Activated T-helper 1 cell treated with Interleukin-2 at 50 U/mL for 16 hours (primary cell): ENCODE data around the gene JAKMIP2.
"Not testable (repeated sequence)": the region's sequence is repeated elsewhere in the genome, so short reads cannot be mapped to it uniquely, and the experiment has no call there.

Experiments used
- DNase-seq: peaks from one replicate; pipeline ENCODE4 v3.0.0-alpha.2; 2020; ENCODE audit warnings: low read depth

The JAKMIP2 gene

GRCh38 chr5:147648597-147648996, 133.9 kb downstream of the JAKMIP2 start:
- DNase-seq = no peak

- no peak for DNase-seq
Measured at GRCh38 chr5:147645197-147645596, 137.3 kb downstream of the JAKMIP2 start.

GRCh38 chr5:147644460-147644859, 138.1 kb downstream of the JAKMIP2 start:
- no peak for DNase-seq

GRCh38 chr5:147643142-147643541, 139.4 kb downstream of the JAKMIP2 start:
- DNase-seq = no peak

GRCh38 chr5:147642666-147643065, 139.9 kb downstream of the JAKMIP2 start:
- DNase-seq = no peak

GRCh38 chr5:147639321-147639720, 143.2 kb downstream of the JAKMIP2 start:
- no peak for DNase-seq

- DNase-seq = no peak
Measured at GRCh38 chr5:147636729-147636984, 145.9 kb downstream of the JAKMIP2 start.

- no peak for DNase-seq
Measured at GRCh38 chr5:147635882-147636728, 146.4 kb downstream of the JAKMIP2 start.

- DNase-seq = not testable (repeated sequence)
Measured at GRCh38 chr5:147635439-147635838, 147.1 kb downstream of the JAKMIP2 start.

- no peak for DNase-seq
Measured at GRCh38 chr5:147633173-147633572, 149.4 kb downstream of the JAKMIP2 start.

GRCh38 chr5:147631428-147632003, 151.0 kb downstream of the JAKMIP2 start:
- no peak for DNase-seq

GRCh38 chr5:147629196-147629595, 153.3 kb downstream of the JAKMIP2 start:
- no peak for DNase-seq

GRCh38 chr5:147628058-147628895, 154.3 kb downstream of the JAKMIP2 start:
- peak; percentile 6 for DNase-seq

- DNase-seq = no peak
Measured at GRCh38 chr5:147626464-147626863, 156.1 kb downstream of the JAKMIP2 start.

- DNase-seq = no peak
Measured at GRCh38 chr5:147621016-147621415, 161.5 kb downstream of the JAKMIP2 start.

- no peak for DNase-seq
Measured at GRCh38 chr5:147619281-147619878, 163.1 kb downstream of the JAKMIP2 start.

GRCh38 chr5:147617711-147618350, 164.7 kb downstream of the JAKMIP2 start:
- DNase-seq = no peak

- no peak for DNase-seq
Measured at GRCh38 chr5:147617191-147617606, 165.3 kb downstream of the JAKMIP2 start.

- DNase-seq = no peak
Measured at GRCh38 chr5:147616421-147616820, 166.1 kb downstream of the JAKMIP2 start.

GRCh38 chr5:147613359-147613758, 169.2 kb downstream of the JAKMIP2 start:
- no peak for DNase-seq

- DNase-seq = no peak
Measured at GRCh38 chr5:147611483-147611882, 171.0 kb downstream of the JAKMIP2 start.

GRCh38 chr5:147610798-147611197, 171.7 kb downstream of the JAKMIP2 start:
- DNase-seq = no peak
